ENCODE measurements around the gene CIB4. TPM values are rescaled to one million over a fixed set of nuclear protein-coding genes. Genes with fewer than 3 reads are reported as not detected.

CIB4 gene
- total RNA-seq, 1 donor from 2014 or later: not detected

DNA sequence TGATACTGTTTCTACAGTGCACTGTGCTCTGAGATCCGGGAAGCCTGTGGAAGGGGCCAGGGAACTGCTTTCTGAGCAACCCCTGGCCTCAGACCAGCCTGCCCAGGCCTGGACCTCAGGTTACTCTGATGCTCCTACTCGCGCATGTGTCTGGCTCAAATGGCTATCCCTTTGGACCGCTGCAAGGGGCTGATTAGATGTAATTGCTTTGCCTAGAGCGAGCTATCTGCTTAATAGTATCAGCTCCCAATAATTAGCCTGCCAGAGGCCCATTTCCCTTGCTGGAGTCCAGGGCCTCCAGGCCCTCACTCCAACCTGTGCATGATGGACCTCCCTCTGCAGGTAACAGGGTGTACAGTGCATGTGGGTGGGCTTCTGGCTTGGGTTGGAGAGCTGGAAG is 44.2 kb upstream of the CIB4 start:
- Mint-ChIP-seq H3K27me3 (ENCODE audit: unreplicated experiment) (peaks cover 6% of the 10 kb centered on the region), H3K4me3 (ENCODE audit: unreplicated experiment) (no peak overlapping the region), H3K9me3 (ENCODE audit: unreplicated experiment) (peaks cover 3% of the 10 kb centered on the region), H3K4me1 (ENCODE audit: low read depth, unreplicated experiment) (peaks cover 32% of the 10 kb centered on the region), H3K27ac (ENCODE audit: unreplicated experiment) (no peak overlapping the region), H3K36me3 (ENCODE audit: unreplicated experiment) (no peaks in the 10 kb centered on the region)
- TF ChIP-seq, protein P1, sequence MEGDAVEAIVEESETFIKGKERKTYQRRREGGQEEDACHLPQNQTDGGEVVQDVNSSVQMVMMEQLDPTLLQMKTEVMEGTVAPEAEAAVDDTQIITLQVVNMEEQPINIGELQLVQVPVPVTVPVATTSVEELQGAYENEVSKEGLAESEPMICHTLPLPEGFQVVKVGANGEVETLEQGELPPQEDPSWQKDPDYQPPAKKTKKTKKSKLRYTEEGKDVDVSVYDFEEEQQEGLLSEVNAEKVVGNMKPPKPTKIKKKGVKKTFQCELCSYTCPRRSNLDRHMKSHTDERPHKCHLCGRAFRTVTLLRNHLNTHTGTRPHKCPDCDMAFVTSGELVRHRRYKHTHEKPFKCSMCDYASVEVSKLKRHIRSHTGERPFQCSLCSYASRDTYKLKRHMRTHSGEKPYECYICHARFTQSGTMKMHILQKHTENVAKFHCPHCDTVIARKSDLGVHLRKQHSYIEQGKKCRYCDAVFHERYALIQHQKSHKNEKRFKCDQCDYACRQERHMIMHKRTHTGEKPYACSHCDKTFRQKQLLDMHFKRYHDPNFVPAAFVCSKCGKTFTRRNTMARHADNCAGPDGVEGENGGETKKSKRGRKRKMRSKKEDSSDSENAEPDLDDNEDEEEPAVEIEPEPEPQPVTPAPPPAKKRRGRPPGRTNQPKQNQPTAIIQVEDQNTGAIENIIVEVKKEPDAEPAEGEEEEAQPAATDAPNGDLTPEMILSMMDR (IDR thresholded peaks at IDR 0.05; ENCODE audit: partially characterized antibody, unreplicated experiment): no peak
- no peak for DNase-seq

DNA sequence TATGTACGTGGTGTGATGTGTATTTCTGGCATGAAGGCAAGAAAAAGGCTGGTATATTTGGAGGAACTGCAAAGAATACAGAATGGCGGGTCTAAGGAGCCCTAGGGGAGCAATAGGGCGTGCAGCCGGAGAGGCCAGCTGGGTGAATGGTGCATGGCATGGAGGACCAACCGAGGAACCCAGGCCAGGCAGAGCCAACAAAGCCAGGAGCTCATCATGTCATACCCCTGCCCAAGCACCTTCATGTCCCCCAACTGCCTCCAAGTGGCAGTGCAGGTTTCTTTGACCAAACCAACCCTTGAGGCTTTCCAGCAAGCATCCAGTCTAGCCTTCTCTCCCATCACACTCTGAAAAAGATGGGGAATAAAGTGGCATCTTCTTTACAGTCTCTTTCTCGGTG is 42.4 kb upstream of the CIB4 start:
- no peak for DNase-seq
- H3K27me3 Mint-ChIP-seq (ENCODE audit: unreplicated experiment): peaks cover 11% of the 10 kb centered on the region
- H3K4me1 Mint-ChIP-seq (ENCODE audit: low read depth, unreplicated experiment): peaks cover 24% of the 10 kb centered on the region
- no peaks in the 10 kb centered on the region for H3K9me3 Mint-ChIP-seq (ENCODE audit: unreplicated experiment)
- TF ChIP-seq, protein P1 (IDR thresholded peaks at IDR 0.05; ENCODE audit: partially characterized antibody, unreplicated experiment): no peak
- no peak overlapping the region for H3K4me3 Mint-ChIP-seq (ENCODE audit: unreplicated experiment)
- H3K36me3 Mint-ChIP-seq (ENCODE audit: unreplicated experiment): no peaks in the 10 kb centered on the region
- no peak overlapping the region for H3K27ac Mint-ChIP-seq (ENCODE audit: unreplicated experiment)

DNA sequence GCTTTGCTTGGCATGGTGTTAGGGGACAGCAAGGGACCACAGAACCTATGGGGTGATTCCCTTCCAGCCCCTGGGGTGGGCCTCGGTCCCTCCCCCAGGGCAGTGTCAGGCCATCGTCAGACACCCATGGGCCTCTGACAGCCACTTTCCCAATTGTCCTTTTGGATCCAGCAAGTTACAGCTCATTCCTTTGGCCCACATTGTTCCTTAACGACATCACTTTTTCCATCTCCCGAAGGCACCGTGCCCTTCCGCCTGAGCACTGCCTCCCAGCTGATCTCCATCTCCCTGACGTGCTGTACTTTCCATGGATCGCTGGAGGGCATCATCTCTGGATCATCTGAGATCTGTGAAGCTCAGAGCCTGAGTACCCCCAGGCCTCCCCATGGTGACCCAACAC is 41.0 kb upstream of the CIB4 start:
- H3K27ac Mint-ChIP-seq (ENCODE audit: unreplicated experiment): no peak overlapping the region
- H3K36me3 Mint-ChIP-seq (ENCODE audit: unreplicated experiment): peaks cover 12% of the 10 kb centered on the region
- DNase-seq: no peak
- H3K4me3 Mint-ChIP-seq (ENCODE audit: unreplicated experiment): no peak overlapping the region
- peaks cover 19% of the 10 kb centered on the region for H3K4me1 Mint-ChIP-seq (ENCODE audit: low read depth, unreplicated experiment)
- no peaks in the 10 kb centered on the region for H3K9me3 Mint-ChIP-seq (ENCODE audit: unreplicated experiment)
- peaks cover 11% of the 10 kb centered on the region for H3K27me3 Mint-ChIP-seq (ENCODE audit: unreplicated experiment)
- TF ChIP-seq, protein P1 (IDR thresholded peaks at IDR 0.05; ENCODE audit: partially characterized antibody, unreplicated experiment): no peak

DNA sequence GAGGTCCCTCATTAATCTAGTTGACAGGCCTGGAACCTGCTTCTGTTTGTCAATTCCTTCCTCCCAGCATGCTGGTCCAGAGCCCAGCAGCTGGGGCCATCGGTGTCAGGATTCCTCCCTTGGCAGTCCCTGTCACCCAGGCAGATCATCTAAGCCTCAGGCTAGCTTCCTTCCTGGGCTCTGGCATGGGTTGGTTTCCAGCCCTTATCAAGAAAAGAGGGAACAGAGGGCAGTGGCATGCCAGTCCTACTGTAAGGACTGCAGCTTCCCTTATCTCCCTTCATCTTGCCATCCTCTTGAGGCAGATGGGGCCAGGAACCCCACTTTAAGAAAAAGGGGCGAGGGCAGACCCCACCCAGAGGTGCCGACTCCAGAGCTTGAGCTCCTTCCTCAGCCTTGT is 40.5 kb upstream of the CIB4 start:
- H3K27me3 Mint-ChIP-seq (ENCODE audit: unreplicated experiment): peaks cover 8% of the 10 kb centered on the region
- no peak overlapping the region for H3K27ac Mint-ChIP-seq (ENCODE audit: unreplicated experiment)
- H3K9me3 Mint-ChIP-seq (ENCODE audit: unreplicated experiment): no peaks in the 10 kb centered on the region
- TF ChIP-seq, protein P1 (IDR thresholded peaks at IDR 0.05; ENCODE audit: partially characterized antibody, unreplicated experiment): no peak
- no peak overlapping the region for H3K4me3 Mint-ChIP-seq (ENCODE audit: unreplicated experiment)
- DNase-seq: no peak
- peaks cover 13% of the 10 kb centered on the region for H3K36me3 Mint-ChIP-seq (ENCODE audit: unreplicated experiment)
- H3K4me1 Mint-ChIP-seq (ENCODE audit: low read depth, unreplicated experiment): peaks cover 14% of the 10 kb centered on the region

DNA sequence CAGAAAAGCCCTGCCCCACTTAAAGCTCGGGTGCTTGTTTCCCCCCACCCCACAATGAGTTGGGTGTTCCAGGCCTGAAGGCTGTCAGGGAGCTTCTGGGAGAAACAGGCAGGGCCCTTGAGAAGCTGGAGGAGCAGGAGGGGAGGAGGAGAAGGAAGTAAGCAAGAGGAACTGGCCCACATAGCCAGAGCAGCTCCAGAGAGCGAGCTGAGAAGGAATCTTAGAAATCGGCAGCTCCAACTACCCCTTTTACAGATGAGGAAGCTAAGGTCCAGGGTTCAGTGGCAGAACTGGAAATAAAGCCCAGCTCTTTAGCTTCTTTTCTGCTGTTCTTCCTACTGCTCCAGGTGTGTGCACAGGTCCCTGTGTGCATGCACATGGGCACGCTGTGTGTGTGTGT is 38.7 kb upstream of the CIB4 start:
- no peak overlapping the region for H3K4me3 Mint-ChIP-seq (ENCODE audit: unreplicated experiment)
- peaks cover 13% of the 10 kb centered on the region for H3K36me3 Mint-ChIP-seq (ENCODE audit: unreplicated experiment)
- no peak overlapping the region for H3K27ac Mint-ChIP-seq (ENCODE audit: unreplicated experiment)
- no peak for DNase-seq
- TF ChIP-seq, protein P1 (IDR thresholded peaks at IDR 0.05; ENCODE audit: partially characterized antibody, unreplicated experiment): no peak
- peaks cover 3% of the 10 kb centered on the region for H3K4me1 Mint-ChIP-seq (ENCODE audit: low read depth, unreplicated experiment)
- no peaks in the 10 kb centered on the region for H3K9me3 Mint-ChIP-seq (ENCODE audit: unreplicated experiment)
- H3K27me3 Mint-ChIP-seq (ENCODE audit: unreplicated experiment): peaks cover 14% of the 10 kb centered on the region
